Measurements from ENCODE around the gene SLC24A3. TPM values are rescaled to one million over a fixed set of nuclear protein-coding genes. Genes with fewer than 3 reads are reported as not detected.

SLC24A3 gene
- total and polyA plus RNA-seq, 2 experiments from 2014 or later = 0.81 to 2.5 TPM

GRCh38 chr20:19457611-19458010 lies 245.2 kb downstream of the SLC24A3 start:
- Mint-ChIP-seq H3K4me3 (no peak overlapping the region), H3K9me3 (no peaks in the 10 kb centered on the region), H3K27ac (no peak overlapping the region), H3K36me3 (ENCODE audit: low read depth) (no peaks in the 10 kb centered on the region), H3K27me3 (ENCODE audit: insufficient read depth, low read depth, poor library complexity) (peaks cover 4% of the 10 kb centered on the region), H3K4me1 (peaks cover 7% of the 10 kb centered on the region; the same call in 2 of the 3 replicates)
- Histone ChIP-seq H3K79me2 (replicated peaks; ENCODE audit: insufficient read depth) (no peaks in the 10 kb centered on the region), H3K27me3 (ENCODE audit: insufficient read depth) (no peaks in the 10 kb centered on the region), H3K36me3 (ENCODE audit: insufficient read depth) (no peaks in the 10 kb centered on the region), H3K27ac (ENCODE audit: low read depth) (no peak overlapping the region), H3K4me3 (no peak overlapping the region), H4K20me1 (replicated peaks; ENCODE audit: insufficient read depth) (no peaks in the 10 kb centered on the region), H2AFZ (no peak overlapping the region), H3F3A (replicated peaks; ENCODE audit: low read depth) (no peaks in the 10 kb centered on the region), H3K9me2 (ENCODE audit: insufficient read depth) (0 out of 2 replicates have a peak, but pooled peaks cover 8% of the 10 kb centered on the region), H3K4me2 (no peak overlapping the region), H3K4me1 (ENCODE audit: insufficient read depth) (no peaks in the 10 kb centered on the region; the same call in 1 of the 2 replicates)
- TF ChIP-seq JUNB (IDR thresholded peaks at IDR 0.05; ENCODE audit: unreplicated experiment) = no peak
- TF ChIP-seq ZNF114 (CRISPR knock-in tag; IDR thresholded peaks at IDR 0.05) = no peak
- TF ChIP-seq STAT1 (IDR thresholded peaks at IDR 0.05; ENCODE audit: unreplicated experiment) = no peak
- TF ChIP-seq EZH2 (IDR thresholded peaks at IDR 0.05; ENCODE audit: low read depth, unreplicated experiment) = no peak
- TF ChIP-seq ETS1 (IDR thresholded peaks at IDR 0.05) = no peak
- TF ChIP-seq EZH2phosphoT487 (IDR thresholded peaks at IDR 0.05; ENCODE audit: unreplicated experiment) = no peak
- no peak for TF ChIP-seq NANOG (IDR thresholded peaks at IDR 0.05; ENCODE audit: borderline replicate concordance)
- TF ChIP-seq POLR2AphosphoS5 (IDR thresholded peaks at IDR 0.05; ENCODE audit: low read depth) = no peak
- no peak for TF ChIP-seq ZNF462 (CRISPR knock-in tag; IDR thresholded peaks at IDR 0.05)
- TF ChIP-seq ZNF331 (CRISPR knock-in tag; IDR thresholded peaks at IDR 0.05; ENCODE audit: low read depth) = no peak
- no peak for TF ChIP-seq REST (IDR thresholded peaks at IDR 0.05; ENCODE audit: unreplicated experiment)
- TF ChIP-seq CREB1 (CRISPR knock-in tag; IDR thresholded peaks at IDR 0.05; ENCODE audit: low read depth) = no peak
- TF ChIP-seq CTCF (conservative IDR thresholded peaks at IDR 0.05; ENCODE audit: low read depth in 2 of 2) = no peak
- ATAC-seq (no peak), DNase-seq (ENCODE audit: low spot score) (no peak)
